HEK293 (cell line): ENCODE results near the gene RSPH10B.

Experiments used
- CTCF ChIA-PET: fragments of 350-600 bp; formaldehyde crosslinking; extraction: SDS; loops from one replicate; lab custom pipeline; 2021; ENCODE audit warnings: antibody characterized with exemption; lab: Yijun Ruan, JAX
- POLR2A ChIA-PET: fragments of 300-600 bp; formaldehyde crosslinking; extraction: SDS; loops from one replicate; lab custom pipeline; 2020; ENCODE audit warnings: antibody characterized with exemption, inconsistent platforms; lab: Yijun Ruan, JAX
- H3K27ac ChIP-seq: fragments of 200-500 bp; sonication (Bioruptor generic); 2 replicates; pipeline ENCODE4 v1.5.1; 2014; ENCODE audit warnings: low read depth, low read length, control low read depth, inconsistent platforms; ENCODE audit errors: extremely low read depth
- H3K36me3 ChIP-seq, 2 experiments: fragments of 200-500 bp in 1 of 2; sonication (Bioruptor generic) in 1 of 2; 1 replicate in 1 of 2; 2 replicates in 1 of 2; pipeline ENCODE4 v1.5.1; 2014 to 2017; ENCODE audit warnings: inconsistent platforms in 2 of 2, low read length in 2 of 2; ENCODE audit not compliant: control insufficient read depth in 2 of 2, insufficient read depth in 1 of 2
- H3K4me1 ChIP-seq: fragments of 200-500 bp; sonication (Bioruptor generic); 2 replicates; pipeline ENCODE4 v1.5.1; 2014; ENCODE audit warnings: mild to moderate bottlenecking, low read length, inconsistent platforms; ENCODE audit not compliant: control insufficient read depth, insufficient read depth
- H3K4me3 ChIP-seq: 2 replicates; pipeline ENCODE4 v1.5.1; 2011; ENCODE audit warnings: low read depth, mild to moderate bottlenecking, control low read depth, low read length, moderate library complexity
- H3K9me3 ChIP-seq: fragments of 200-500 bp; sonication (Bioruptor generic); 2 replicates; pipeline ENCODE4 v1.5.1; 2014; ENCODE audit warnings: low read depth, low read length, inconsistent platforms; ENCODE audit not compliant: control insufficient read depth, insufficient read depth
- BCL11A ChIP-seq: fragments of 450-650 bp; formaldehyde crosslinking; IDR thresholded peaks from 2 replicates; pipeline ENCODE4 v1.5.1; 2016; ENCODE audit warnings: low read depth, missing biosample characterization, missing genetic modification characterization
- GFI1B ChIP-seq: fragments of 450-650 bp; formaldehyde crosslinking; IDR thresholded peaks from 2 replicates; pipeline ENCODE4 v1.5.1; 2016; ENCODE audit warnings: missing biosample characterization, missing genetic modification characterization
- KLF10 ChIP-seq: fragments of 450-650 bp; IDR thresholded peaks from 2 replicates; pipeline ENCODE4 v1.5.1; 2018; ENCODE audit warnings: missing biosample characterization, mild to moderate bottlenecking, missing genetic modification characterization
- OSR2 ChIP-seq: fragments of 450-650 bp; formaldehyde crosslinking; IDR thresholded peaks from 2 replicates; pipeline ENCODE4 v1.5.1; 2016; ENCODE audit warnings: missing biosample characterization, missing genetic modification characterization
- PRDM4 ChIP-seq: fragments of 450-650 bp; formaldehyde crosslinking; IDR thresholded peaks from 2 replicates; pipeline ENCODE4 v1.5.1; 2017; ENCODE audit warnings: missing biosample characterization, missing genetic modification characterization
- RBAK ChIP-seq: fragments of 450-650 bp; formaldehyde crosslinking; IDR thresholded peaks from 2 replicates; pipeline ENCODE4 v1.5.1; 2016; ENCODE audit warnings: missing biosample characterization, missing genetic modification characterization
- SETDB1 ChIP-seq: IDR thresholded peaks from one replicate; pipeline ENCODE4 v1.6.1; 2017; ENCODE audit warnings: mild to moderate bottlenecking, low read length, moderate library complexity, mixed read lengths; ENCODE audit not compliant: insufficient read length
- TCF7L2 ChIP-seq: IDR thresholded peaks from 2 replicates; pipeline ENCODE4 v1.6.1; 2011; ENCODE audit warnings: low read depth, mild to moderate bottlenecking, inconsistent platforms, low read length, moderate library complexity, borderline replicate concordance
- YY1 ChIP-seq: fragments of 450-650 bp; formaldehyde crosslinking; IDR thresholded peaks from 2 replicates; pipeline ENCODE4 v1.5.1; 2018; ENCODE audit warnings: missing biosample characterization, missing genetic modification characterization
- ZBTB1 ChIP-seq: fragments of 450-650 bp; formaldehyde crosslinking; IDR thresholded peaks from 2 replicates; pipeline ENCODE4 v1.5.1; 2016; ENCODE audit warnings: missing biosample characterization, missing genetic modification characterization
- ZBTB48 ChIP-seq: fragments of 450-650 bp; formaldehyde crosslinking; IDR thresholded peaks from 2 replicates; pipeline ENCODE4 v1.5.1; 2016; ENCODE audit warnings: missing biosample characterization, missing genetic modification characterization
- ZBTB7A ChIP-seq: fragments of 450-650 bp; formaldehyde crosslinking; IDR thresholded peaks from 2 replicates; pipeline ENCODE4 v1.5.1; 2016; ENCODE audit warnings: low read depth, missing biosample characterization, missing genetic modification characterization
- ZFHX2 ChIP-seq: fragments of 450-650 bp; formaldehyde crosslinking; conservative IDR thresholded peaks from 2 replicates; pipeline ENCODE4 v1.5.1; 2016; ENCODE audit warnings: missing biosample characterization, missing genetic modification characterization
- ZFP3 ChIP-seq: fragments of 450-650 bp; formaldehyde crosslinking; IDR thresholded peaks from 2 replicates; pipeline ENCODE4 v1.5.1; 2016; ENCODE audit warnings: low read depth, missing biosample characterization, missing genetic modification characterization
- ZFP41 ChIP-seq: fragments of 450-650 bp; formaldehyde crosslinking; IDR thresholded peaks from 2 replicates; pipeline ENCODE4 v1.5.1; 2016; ENCODE audit warnings: missing biosample characterization, missing genetic modification characterization, borderline replicate concordance
- ZFP69B ChIP-seq: fragments of 450-650 bp; formaldehyde crosslinking; IDR thresholded peaks from 2 replicates; pipeline ENCODE4 v1.5.1; 2016; ENCODE audit warnings: missing biosample characterization, missing genetic modification characterization
- ZNF114 ChIP-seq: fragments of 450-650 bp; formaldehyde crosslinking; IDR thresholded peaks from 2 replicates; pipeline ENCODE4 v1.5.0; 2017; ENCODE audit warnings: missing biosample characterization, missing genetic modification characterization
- ZNF202 ChIP-seq: fragments of 450-650 bp; formaldehyde crosslinking; IDR thresholded peaks from 2 replicates; pipeline ENCODE4 v1.5.1; 2016; ENCODE audit warnings: missing biosample characterization, missing genetic modification characterization, borderline replicate concordance
- ZNF211 ChIP-seq: fragments of 450-650 bp; formaldehyde crosslinking; IDR thresholded peaks from 2 replicates; pipeline ENCODE4 v1.5.1; 2016; ENCODE audit warnings: low read depth, missing biosample characterization, missing genetic modification characterization
- ZNF391 ChIP-seq: fragments of 450-650 bp; formaldehyde crosslinking; IDR thresholded peaks from 2 replicates; pipeline ENCODE4 v1.5.1; 2016; ENCODE audit warnings: low read depth, missing biosample characterization, missing genetic modification characterization, borderline replicate concordance
- ZNF514 ChIP-seq: fragments of 450-650 bp; formaldehyde crosslinking; IDR thresholded peaks from 2 replicates; pipeline ENCODE4 v1.5.1; 2016; ENCODE audit warnings: missing biosample characterization, missing genetic modification characterization
- ZNF529 ChIP-seq: fragments of 450-650 bp; formaldehyde crosslinking; IDR thresholded peaks from 2 replicates; pipeline ENCODE4 v1.5.1; 2017; ENCODE audit warnings: missing genetic modification characterization, missing biosample characterization; ENCODE audit not compliant: insufficient replicate concordance
- ZNF548 ChIP-seq: fragments of 450-650 bp; formaldehyde crosslinking; IDR thresholded peaks from 2 replicates; pipeline ENCODE4 v1.5.1; 2016; ENCODE audit warnings: missing biosample characterization, missing genetic modification characterization
- ZNF558 ChIP-seq: fragments of 450-650 bp; formaldehyde crosslinking; IDR thresholded peaks from 2 replicates; pipeline ENCODE4 v1.5.1; 2016; ENCODE audit warnings: missing biosample characterization, missing genetic modification characterization
- ZNF596 ChIP-seq: fragments of 450-650 bp; IDR thresholded peaks from 2 replicates; pipeline ENCODE4 v1.5.0; 2018; ENCODE audit warnings: missing biosample characterization, mild to moderate bottlenecking, missing genetic modification characterization, moderate library complexity
- ZNF621 ChIP-seq: fragments of 450-650 bp; formaldehyde crosslinking; IDR thresholded peaks from 2 replicates; pipeline ENCODE4 v1.5.1; 2017; ENCODE audit warnings: missing biosample characterization, missing genetic modification characterization
- ZNF664 ChIP-seq: fragments of 450-650 bp; formaldehyde crosslinking; IDR thresholded peaks from 2 replicates; pipeline ENCODE4 v1.5.1; 2016; ENCODE audit warnings: missing biosample characterization, missing genetic modification characterization
- ZNF677 ChIP-seq: fragments of 450-650 bp; IDR thresholded peaks from 2 replicates; pipeline ENCODE4 v1.5.0; 2018; ENCODE audit warnings: missing biosample characterization, mild to moderate bottlenecking, missing genetic modification characterization, moderate library complexity
- ZNF707 ChIP-seq: fragments of 450-650 bp; formaldehyde crosslinking; IDR thresholded peaks from 2 replicates; pipeline ENCODE4 v1.5.1; 2016; ENCODE audit warnings: missing biosample characterization, missing genetic modification characterization
- ZNF776 ChIP-seq: fragments of 450-650 bp; formaldehyde crosslinking; IDR thresholded peaks from 2 replicates; pipeline ENCODE4 v1.5.0; 2017; ENCODE audit warnings: missing biosample characterization, missing genetic modification characterization, borderline replicate concordance
- ZNF843 ChIP-seq: fragments of 450-650 bp; formaldehyde crosslinking; IDR thresholded peaks from 2 replicates; pipeline ENCODE4 v1.5.1; 2016; ENCODE audit warnings: missing biosample characterization, missing genetic modification characterization
- TF ChIP-seq, protein P1 (sequence below): fragments of 450-650 bp; formaldehyde crosslinking; IDR thresholded peaks from 2 replicates; pipeline ENCODE4 v1.5.1; 2016; ENCODE audit warnings: missing biosample characterization, missing genetic modification characterization

Gene RSPH10B

GRCh38 chr7:6015917-6016652 lies 45.6 kb upstream of the RSPH10B start (continued):
- TF ChIP-seq ZNF677 (tag by site-specific recombination) (no peak), RBAK (tag by site-specific recombination) (no peak), ZNF596 (tag by site-specific recombination) (no peak), BCL11A (tag by site-specific recombination) (no peak), ZNF621 (no peak), ZBTB48 (no peak; the same call in 1 of the 2 replicates), ZNF202 (tag by site-specific recombination) (no peak), ZNF664 (tag by site-specific recombination) (no peak), ZNF529 (tag by site-specific recombination) (no peak), ZNF558 (tag by site-specific recombination) (0 out of 2 replicates have a peak, but pooled peaks have one; percentile 35), ZBTB7A (no peak), YY1 (tag by site-specific recombination) (no peak), PRDM4 (tag by site-specific recombination) (peak; percentile 52), KLF10 (tag by site-specific recombination) (no peak), ZNF514 (tag by site-specific recombination) (no peak), ZNF548 (no peak), ZNF707 (tag by site-specific recombination) (no peak), SETDB1 (no peak), OSR2 (tag by site-specific recombination) (peak; percentile 57), ZNF391 (tag by site-specific recombination) (no peak), ZFP69B (tag by site-specific recombination) (no peak), ZFP41 (tag by site-specific recombination) (no peak), ZFP3 (tag by site-specific recombination) (no peak), TCF7L2 (no peak)

DNA sequence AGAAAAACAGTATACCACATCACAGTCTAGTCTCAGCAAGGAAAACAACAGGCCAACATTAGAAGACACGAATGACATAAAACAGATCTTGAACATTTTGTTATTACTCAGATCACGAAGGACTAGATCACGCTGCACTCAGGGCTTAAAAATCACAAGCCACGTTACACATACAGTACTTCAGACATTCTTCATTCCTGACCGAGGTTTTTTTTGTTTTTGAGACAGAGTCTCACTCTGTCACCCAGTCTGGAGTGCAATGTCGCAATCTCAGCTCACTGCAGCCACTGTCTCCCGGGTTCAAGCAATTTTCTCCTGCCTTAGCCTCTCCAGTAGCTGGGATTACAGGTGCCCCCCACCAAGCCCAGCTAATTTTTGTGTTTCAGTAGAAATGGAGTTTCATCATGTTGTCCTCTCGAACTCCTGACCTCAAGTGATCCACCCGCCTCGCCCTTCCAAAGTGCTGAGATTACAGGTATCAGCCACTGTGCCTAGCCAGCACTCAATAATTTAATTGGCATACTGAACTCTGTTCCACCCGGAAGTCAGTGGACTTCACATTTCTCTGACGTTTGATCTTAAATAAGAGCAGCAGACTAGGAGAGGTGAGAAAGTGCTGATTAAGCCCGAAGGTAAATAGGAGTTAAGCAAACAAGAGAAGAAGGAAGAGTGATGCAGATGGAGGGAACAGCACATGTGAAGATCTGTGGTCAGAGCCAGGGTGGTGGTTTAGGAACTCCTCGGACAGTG lies 42.0 kb upstream of the RSPH10B start:
- Histone ChIP-seq H3K9me3 (no peaks in the 10 kb centered on the region), H3K36me3 (peaks cover 21 to 45% of the 10 kb centered on the region in 2 experiments; a peak in 2 of 3 replicates), H3K4me3 (no peak overlapping the region), H3K4me1 (no peaks in the 10 kb centered on the region; the same call in 1 of the 2 replicates), H3K27ac (no peak overlapping the region)
- ChIA-PET CTCF (interaction anchor here (0.6 to 1.2 kb wide), 3 partner anchors 10 to 95 kb away, joined by 3 to 6 read pairs (median 3); no protein-coding TSS in a partner anchor), POLR2A (interaction anchor here (0.6 kb wide), 2 partner anchors 191 to 368 kb away, joined by 3 to 4 read pairs; no protein-coding TSS in a partner anchor)
- TF ChIP-seq ZNF776 (tag by site-specific recombination): no peak
- TF ChIP-seq GFI1B (tag by site-specific recombination): no peak
- TF ChIP-seq TCF7L2: no peak
- no peak for TF ChIP-seq ZFHX2
- TF ChIP-seq ZNF843 (tag by site-specific recombination): no peak
- no peak for TF ChIP-seq ZBTB1 (tag by site-specific recombination)
- no peak for TF ChIP-seq ZNF211
- TF ChIP-seq, protein P1, sequence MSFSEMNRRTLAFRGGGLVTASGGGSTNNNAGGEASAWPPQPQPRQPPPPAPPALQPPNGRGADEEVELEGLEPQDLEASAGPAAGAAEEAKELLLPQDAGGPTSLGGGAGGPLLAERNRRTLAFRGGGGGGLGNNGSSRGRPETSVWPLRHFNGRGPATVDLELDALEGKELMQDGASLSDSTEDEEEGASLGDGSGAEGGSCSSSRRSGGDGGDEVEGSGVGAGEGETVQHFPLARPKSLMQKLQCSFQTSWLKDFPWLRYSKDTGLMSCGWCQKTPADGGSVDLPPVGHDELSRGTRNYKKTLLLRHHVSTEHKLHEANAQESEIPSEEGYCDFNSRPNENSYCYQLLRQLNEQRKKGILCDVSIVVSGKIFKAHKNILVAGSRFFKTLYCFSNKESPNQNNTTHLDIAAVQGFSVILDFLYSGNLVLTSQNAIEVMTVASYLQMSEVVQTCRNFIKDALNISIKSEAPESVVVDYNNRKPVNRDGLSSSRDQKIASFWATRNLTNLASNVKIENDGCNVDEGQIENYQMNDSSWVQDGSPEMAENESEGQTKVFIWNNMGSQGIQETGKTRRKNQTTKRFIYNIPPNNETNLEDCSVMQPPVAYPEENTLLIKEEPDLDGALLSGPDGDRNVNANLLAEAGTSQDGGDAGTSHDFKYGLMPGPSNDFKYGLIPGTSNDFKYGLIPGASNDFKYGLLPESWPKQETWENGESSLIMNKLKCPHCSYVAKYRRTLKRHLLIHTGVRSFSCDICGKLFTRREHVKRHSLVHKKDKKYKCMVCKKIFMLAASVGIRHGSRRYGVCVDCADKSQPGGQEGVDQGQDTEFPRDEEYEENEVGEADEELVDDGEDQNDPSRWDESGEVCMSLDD: no peak
- TF ChIP-seq ZNF114: no peak
- TF ChIP-seq ZFP41 (tag by site-specific recombination): no peak
